GM19468 (cell line): ENCODE measurements around the gene MED27.

ENCODE experiments used
- ATAC-seq: cut with Tn5 transposase; IDR thresholded peaks from one replicate; pipeline ENCODE4 v1.9.1; 2021; ENCODE audit warnings: mild to moderate bottlenecking, moderate library complexity, moderate number of reproducible peaks; ENCODE audit not compliant: unreplicated experiment; ENCODE audit errors: extremely low read depth

Gene MED27

GRCh38 chr9:131892162-131892707 is 187.4 kb downstream of the MED27 start:
- no peak for ATAC-seq

GRCh38 chr9:131891598-131891997 is 188.1 kb downstream of the MED27 start:
- ATAC-seq: no peak

- no peak for ATAC-seq
Measured at GRCh38 chr9:131889437-131890251, 190.0 kb downstream of the MED27 start.

GRCh38 chr9:131888923-131889322 is 190.7 kb downstream of the MED27 start:
- no peak for ATAC-seq

DNA sequence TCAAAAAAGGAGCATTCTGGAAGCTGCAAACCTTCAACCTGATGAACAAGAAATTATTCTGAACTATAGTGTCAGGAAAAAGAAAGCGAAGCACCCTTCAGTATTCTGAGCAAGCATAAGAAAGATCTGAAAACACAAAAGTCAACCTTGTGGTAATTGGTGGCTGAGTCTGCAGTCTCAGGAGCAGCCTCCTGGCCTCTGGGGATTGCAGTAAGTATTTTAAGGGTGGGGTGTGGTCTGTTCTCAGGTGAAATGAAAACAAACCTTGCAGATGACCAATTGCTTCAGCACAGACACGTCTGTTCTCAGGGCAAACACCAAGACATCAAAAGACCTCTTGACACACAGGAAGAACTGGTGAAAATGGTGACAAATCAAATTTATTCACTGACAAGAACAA is 192.0 kb downstream of the MED27 start:
- no peak for ATAC-seq

DNA sequence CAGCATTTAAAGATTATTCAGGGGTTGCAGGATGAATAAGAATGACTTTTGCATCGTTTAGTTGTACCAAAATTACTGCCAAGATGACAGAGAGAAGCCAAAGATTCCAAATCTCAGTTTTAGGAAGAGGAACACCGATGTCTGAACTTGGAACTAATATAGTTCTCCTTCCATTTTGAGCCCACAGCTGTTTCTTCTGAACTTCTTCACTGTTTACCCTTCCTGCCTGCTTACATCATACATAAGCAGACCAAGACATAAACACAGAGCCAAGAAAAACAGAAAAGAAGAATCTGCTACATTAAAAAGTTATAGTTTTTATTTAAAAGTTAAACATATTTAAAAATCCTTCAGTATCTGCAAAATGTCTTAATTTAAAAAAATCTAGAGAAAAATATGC is 192.8 kb downstream of the MED27 start:
- ATAC-seq: no peak

- no peak for ATAC-seq
Measured at GRCh38 chr9:131885144-131885609, 194.5 kb downstream of the MED27 start.

DNA sequence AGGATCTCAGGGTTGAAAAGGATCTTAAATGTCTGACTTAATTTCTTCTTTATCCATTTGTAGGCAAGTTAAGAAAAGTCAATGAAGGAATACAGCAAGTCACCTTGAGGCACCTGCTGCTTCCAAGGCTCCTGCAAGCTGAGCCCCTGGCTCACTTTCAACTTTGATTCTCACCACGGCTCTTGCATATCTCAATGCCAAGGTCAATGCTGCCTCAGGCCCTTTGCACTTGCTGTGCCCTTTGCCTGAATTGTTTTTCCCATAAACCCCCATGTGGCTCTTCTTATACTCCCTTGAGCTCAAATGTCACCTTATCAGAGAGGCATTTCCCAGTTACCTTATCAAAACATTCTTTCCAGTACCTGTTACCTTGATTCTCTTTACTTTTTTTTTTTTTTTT is 195.4 kb downstream of the MED27 start:
- no peak for ATAC-seq

DNA sequence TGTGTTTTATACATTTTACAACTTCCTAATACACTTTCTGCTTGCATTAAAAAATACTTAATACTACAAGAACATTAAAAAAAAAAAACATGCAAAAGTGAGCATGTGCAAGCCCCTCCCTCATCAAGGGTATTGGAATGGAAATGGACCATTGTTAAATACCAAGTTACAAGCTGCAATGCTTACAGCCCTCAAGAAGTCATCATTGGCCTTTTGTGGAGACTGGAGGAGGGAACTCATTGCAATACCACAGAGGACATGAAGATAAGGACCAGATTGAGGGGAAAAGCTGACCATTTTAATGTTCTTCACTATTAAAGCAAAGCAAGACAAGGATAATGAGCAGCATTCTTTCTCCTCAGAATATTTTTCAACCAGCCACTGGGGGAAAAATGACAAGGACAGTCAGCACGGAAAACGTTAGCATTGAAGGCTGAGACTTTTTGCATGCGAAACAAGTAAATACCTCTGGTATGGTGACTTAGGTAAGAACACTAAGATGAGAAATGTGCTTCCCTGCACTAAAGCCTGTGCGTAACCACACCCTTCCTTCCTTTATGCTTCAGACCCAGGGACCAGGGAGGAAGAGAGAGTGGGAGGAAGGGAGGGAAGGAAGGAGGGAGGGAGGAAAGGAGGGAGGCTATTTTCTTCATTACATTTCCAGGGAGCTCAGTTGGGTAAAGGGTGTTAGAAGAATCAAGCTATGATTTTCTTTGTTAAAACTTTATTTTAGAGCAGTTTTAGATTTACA is 198.7 kb downstream of the MED27 start:
- ATAC-seq: no peak

DNA sequence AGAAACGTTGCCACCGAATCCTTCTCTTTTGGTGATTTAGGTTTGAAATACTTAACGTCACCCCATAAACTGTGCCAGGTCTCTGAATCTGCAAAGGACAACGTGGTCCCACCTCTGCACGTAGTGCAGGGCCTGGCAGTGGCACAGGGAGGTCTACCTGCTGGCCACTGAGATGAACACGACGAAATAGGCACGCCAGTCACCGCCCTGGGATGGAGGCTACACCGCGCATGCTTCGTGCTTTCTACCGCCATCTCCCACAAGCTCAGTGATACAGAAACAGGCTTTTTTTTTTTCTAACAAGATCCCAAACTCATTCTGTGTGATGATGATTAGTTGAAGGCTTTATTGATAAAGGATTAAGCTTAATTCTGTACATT is 199.8 kb downstream of the MED27 start:
- no peak for ATAC-seq

- ATAC-seq: no peak
Measured at GRCh38 chr9:131879181-131879910, 200.3 kb downstream of the MED27 start.

GRCh38 chr9:131876486-131876885 is 203.2 kb downstream of the MED27 start:
- ATAC-seq: no peak

DNA sequence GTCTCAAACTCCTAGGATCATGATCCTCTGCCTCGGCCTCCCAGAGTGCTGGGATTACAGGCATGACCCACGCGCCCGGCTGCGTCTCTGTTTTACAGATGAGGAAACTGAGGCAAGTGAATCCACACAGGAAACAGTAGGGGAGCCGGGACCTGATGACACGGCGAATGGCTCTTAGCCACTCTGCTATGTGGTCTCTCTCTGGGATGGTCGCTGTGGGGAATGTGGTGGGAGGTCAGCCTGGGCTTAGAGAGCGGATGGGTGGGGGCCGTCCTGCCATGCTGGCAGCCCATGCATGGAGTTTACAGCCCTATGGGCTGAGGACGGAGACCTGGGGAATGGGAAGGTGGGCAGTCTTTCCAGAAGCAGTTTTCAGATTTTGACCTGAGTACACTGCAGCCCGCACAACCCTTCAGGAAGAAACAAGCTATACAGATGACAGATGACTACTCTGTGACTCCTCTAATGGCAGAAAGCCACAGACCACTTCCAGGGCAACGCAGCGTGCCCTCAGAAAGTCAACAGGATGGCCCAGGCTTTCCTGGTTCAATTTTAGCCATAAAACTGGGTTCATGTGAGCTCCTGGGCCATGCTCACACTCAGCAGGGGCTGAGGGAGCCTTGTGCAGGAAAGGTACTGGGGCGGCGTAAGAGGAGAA is 203.7 kb downstream of the MED27 start:
- no peak for ATAC-seq

DNA sequence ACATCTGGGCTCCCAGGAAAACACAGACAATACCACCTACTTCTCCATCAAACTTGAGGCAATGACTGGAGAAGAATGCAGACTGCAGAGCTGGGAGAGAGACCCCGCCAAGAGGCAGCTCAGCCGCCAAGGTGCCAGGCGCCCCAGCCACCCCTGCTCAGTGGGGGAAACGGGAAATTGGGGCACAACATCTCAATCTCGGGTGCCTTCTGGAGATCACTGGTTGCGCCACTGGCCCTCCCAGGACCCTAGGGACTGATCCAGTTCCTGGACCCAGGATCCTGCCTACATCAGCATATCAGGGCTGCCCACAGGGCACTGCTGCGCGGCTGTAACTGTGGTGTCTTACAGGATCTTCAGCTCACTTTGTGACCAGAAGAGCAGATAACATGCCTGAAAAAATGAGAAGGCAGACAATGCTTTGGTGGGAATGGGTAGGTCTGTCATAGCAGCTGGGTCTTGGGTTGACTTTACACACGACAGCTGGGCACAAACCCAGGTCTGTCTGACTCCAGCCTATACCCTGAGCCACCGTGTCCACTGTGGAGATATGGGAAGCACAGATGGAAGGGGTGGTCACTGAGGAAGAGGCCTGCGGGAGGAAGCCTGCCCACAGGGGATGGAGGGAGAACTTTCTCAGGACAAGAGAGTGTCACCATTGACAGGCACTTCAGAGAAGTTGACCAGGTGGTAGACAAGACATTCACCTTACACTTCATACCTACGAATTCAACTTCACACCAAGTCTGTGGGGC is 204.6 kb downstream of the MED27 start:
- ATAC-seq: no peak

GRCh38 chr9:131874447-131874846 is 205.2 kb downstream of the MED27 start:
- no peak for ATAC-seq

GRCh38 chr9:131873891-131874440 is 205.7 kb downstream of the MED27 start:
- no peak for ATAC-seq

DNA sequence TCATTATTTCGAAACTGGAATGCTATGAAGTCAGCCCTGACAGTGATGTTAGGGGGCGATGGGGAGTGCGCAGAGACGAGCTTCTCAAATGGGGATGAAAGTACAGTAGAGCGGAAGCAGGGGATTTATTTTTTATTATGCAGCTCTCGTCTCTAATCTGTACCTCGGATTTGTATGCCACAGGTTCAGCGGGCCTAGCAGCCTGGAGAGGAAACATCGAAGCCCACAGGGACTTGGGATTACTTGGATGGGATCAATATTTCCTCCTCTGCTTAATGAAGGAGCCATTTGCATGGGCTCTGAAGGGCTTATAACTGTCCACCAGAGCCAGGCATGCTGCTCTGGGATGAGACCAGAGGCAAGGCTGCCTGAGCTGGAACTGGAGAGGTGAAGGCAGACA is 206.3 kb downstream of the MED27 start:
- no peak for ATAC-seq

GRCh38 chr9:131872702-131873101 is 207.0 kb downstream of the MED27 start:
- no peak for ATAC-seq

- no peak for ATAC-seq
Measured at GRCh38 chr9:131872006-131872405, 207.7 kb downstream of the MED27 start.
